HG02943 (cell line): Measurements from ENCODE around the gene ZNF772.
A peak's percentile ranks its signal among the peaks of the same experiment; 100 is the strongest.

Experiments
- ATAC-seq: cut with Tn5 transposase; IDR thresholded peaks from one replicate; pipeline ENCODE4 v1.9.1; 2021; ENCODE audit warnings: mild to moderate bottlenecking, low read depth, moderate library complexity; ENCODE audit not compliant: unreplicated experiment

The ZNF772 gene

DNA sequence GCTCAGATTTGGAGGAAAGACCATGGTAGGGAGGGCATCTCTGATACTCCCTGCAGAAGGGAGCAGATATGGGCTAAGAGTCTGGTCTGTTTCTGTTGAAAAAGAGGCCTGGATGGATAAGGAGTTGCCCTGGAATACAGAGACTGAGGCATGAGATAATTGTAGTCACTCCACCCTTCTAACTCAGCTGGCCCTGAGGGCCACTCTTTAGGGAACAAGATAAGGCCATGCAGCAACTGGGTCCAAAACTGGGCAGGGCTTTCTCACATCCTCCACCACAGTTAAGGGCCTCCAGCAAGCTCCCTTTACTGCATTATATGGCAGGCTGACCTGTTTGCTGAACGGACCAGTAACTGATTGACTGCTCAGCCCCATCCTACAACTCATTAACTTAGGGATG, 40.9 kb downstream of the ZNF772 start:
- no peak for ATAC-seq

DNA sequence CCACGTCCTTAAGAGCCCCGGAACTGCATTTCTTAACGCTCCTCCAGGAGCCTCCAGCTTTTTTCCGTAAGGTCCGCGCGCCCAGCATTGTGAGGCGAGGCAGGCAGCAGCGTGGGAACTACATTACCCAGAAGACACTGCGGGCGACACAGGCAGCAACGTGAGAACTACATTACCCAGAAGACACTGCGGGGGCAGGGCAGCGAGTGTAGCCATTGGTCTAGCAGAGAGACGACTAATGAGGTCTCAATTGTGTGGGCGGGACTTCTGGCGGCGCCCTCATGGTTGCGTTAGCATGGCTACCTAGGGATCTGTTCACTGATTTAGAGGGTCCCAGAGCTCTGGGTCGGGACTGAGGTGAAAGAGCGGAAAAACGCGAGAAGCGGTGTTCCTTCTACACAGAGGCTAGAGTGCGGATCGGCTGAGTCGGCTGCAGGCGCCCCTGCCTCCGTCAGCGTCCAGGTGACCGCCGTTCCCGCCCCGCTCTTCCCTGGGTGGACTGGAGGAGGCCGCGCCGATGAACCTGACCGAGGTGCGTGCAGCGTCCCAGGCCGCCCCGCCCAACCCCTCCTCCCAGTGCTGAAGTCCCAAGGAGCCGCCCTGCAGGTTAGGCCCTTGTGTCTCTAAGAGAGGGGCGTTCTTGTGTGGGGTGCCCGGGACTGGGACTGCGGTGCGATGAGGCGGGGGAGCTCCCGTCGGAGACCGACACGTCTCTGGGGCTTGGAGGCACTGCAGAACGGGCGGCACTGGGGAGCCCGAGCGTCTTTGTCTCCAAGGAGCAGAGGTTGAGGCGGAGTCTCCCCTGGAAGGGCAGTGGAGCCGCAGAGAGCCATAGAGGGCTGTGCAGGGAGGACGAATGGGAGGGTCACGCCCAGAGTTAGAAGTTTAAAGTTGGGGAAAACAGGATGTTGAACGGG, 42.0 kb downstream of the ZNF772 start, which contains the start of gene ZNF749:
Gene ZNF749, plus strand, starts transcription at position 264 of the 917 bp plus-strand sequence. Its CDS starts 254 bp downstream, at position 518.
- ATAC-seq: peak; percentile 94

GRCh38 chr19:57434386-57435061, 42.8 kb downstream of the ZNF772 start:
- ATAC-seq: peak; percentile 30

DNA sequence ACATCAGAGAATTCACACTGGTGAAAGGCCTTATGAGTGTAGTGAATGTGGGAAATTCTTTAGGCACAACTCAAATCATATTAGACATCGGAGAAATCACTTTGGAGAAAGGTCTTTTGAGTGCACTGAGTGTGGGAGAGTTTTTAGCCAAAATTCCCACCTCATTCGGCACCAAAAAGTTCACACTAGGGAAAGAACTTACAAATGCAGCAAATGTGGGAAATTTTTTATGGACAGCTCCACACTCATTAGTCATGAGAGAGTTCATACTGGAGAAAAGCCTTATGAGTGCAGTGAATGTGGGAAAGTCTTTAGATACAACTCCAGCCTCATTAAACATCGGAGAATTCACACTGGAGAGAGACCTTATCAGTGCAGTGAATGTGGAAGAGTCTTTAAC, 56.3 kb downstream of the ZNF772 start:
- no peak for ATAC-seq

- no peak for ATAC-seq
These were observed 57.9 kb downstream of the ZNF772 start for GRCh38 chr19:57419439-57419838.
